CD8-positive, alpha-beta memory T cell (primary cell): ENCODE results near the gene ARX. TPM values are rescaled to one million over a fixed set of nuclear protein-coding genes. Genes with fewer than 3 reads are reported as not detected.

Source experiments
- CTCF ChIA-PET: fragments of 350-600 bp; sonication (Branson Sonifier 250); formaldehyde crosslinking; loops from one replicate; lab custom pipeline; 2021; ENCODE audit warnings: antibody characterized with exemption; lab: Charles Lee
- POLR2A ChIA-PET: fragments of 350-600 bp; sonication (Branson Sonifier 250); formaldehyde crosslinking; loops from one replicate; lab custom pipeline; 2021; ENCODE audit warnings: antibody characterized with exemption; lab: Charles Lee
- DNase-seq, 5 donors: peaks; one replicate each; pipeline versions ENCODE4 v3.0.0 to v3.0.0-alpha.2; 2020 to 2022; ENCODE audit warnings: mixed read lengths in 1 of 5
- H3K27ac ChIP-seq: one replicate; pipeline ENCODE4 v1.7.0; 2013; ENCODE audit warnings: low read depth, mild to moderate bottlenecking, low read length, moderate library complexity
- H3K27me3 ChIP-seq: 2 replicates; pipeline ENCODE4 v1.7.0; 2013; ENCODE audit warnings: low read length, mild to moderate bottlenecking; ENCODE audit not compliant: insufficient read depth, poor library complexity, severe bottlenecking
- H3K36me3 ChIP-seq: 2 replicates; pipeline ENCODE4 v1.7.0; 2013; ENCODE audit warnings: mild to moderate bottlenecking, low read length, moderate library complexity; ENCODE audit not compliant: insufficient read depth
- H3K4me1 ChIP-seq: 2 replicates; pipeline ENCODE4 v1.7.0; 2013; ENCODE audit warnings: mild to moderate bottlenecking, low read length, moderate library complexity; ENCODE audit not compliant: insufficient read depth
- H3K4me3 ChIP-seq: 2 replicates; pipeline ENCODE4 v1.7.0; 2013; ENCODE audit warnings: mild to moderate bottlenecking, low read length
- H3K9me3 ChIP-seq: 2 replicates; pipeline ENCODE4 v1.7.0; 2013; ENCODE audit warnings: mild to moderate bottlenecking, low read length
- H3K27ac Mint-ChIP-seq, 8 donors: one replicate each; pipeline ENCODE4 v1.8.0; 2020 to 2021; ENCODE audit warnings: mixed read lengths in 8 of 8, mild to moderate bottlenecking in 6 of 8, inconsistent platforms in 3 of 8, moderate library complexity in 3 of 8
- H3K27me3 Mint-ChIP-seq, 2 donors: one replicate each; pipeline ENCODE4 v1.8.0; 2020 to 2021; ENCODE audit warnings: mixed read lengths in 2 of 2, mild to moderate bottlenecking in 1 of 2, moderate library complexity in 1 of 2
- H3K36me3 Mint-ChIP-seq, 3 donors: one replicate each; pipeline ENCODE4 v1.8.0; 2020 to 2021; ENCODE audit warnings: mixed read lengths in 3 of 3, inconsistent platforms in 1 of 3, mild to moderate bottlenecking in 1 of 3
- H3K4me1 Mint-ChIP-seq, 3 donors: one replicate each; pipeline ENCODE4 v1.8.0; 2020 to 2021; ENCODE audit warnings: mixed read lengths in 3 of 3, inconsistent platforms in 1 of 3, mild to moderate bottlenecking in 1 of 3
- H3K4me3 Mint-ChIP-seq, 7 donors: one replicate each; pipeline ENCODE4 v1.8.0; 2020 to 2021; ENCODE audit warnings: mixed read lengths in 7 of 7, mild to moderate bottlenecking in 6 of 7, moderate library complexity in 4 of 7, inconsistent platforms in 2 of 7
- H3K9me3 Mint-ChIP-seq, 5 donors: one replicate each; pipeline ENCODE4 v1.8.0; 2020 to 2022; ENCODE audit warnings: mixed read lengths in 5 of 5, mild to moderate bottlenecking in 3 of 5, moderate library complexity in 2 of 5, inconsistent platforms in 1 of 5
- polyA plus RNA-seq: library from polyadenylated mRNA; unstranded; fragments of 300-500 nt; fragmentation: Illumina TruSeq; gene quantifications from one replicate; pipeline ENCODE4 v1.2.3, GENCODE V29; 2021
- total RNA-seq, 2 experiments: library from RNA; stranded (reverse); gene quantifications; one replicate each; pipeline ENCODE4 v1.2.3, GENCODE V29; 2021

Gene ARX
- total RNA-seq (not detected), polyA plus RNA-seq (not detected)

GRCh38 chrX:25015486-25016360, at the start of gene ARX:
ARX (minus strand) TSS chrX:25015965; CDS start chrX:25015737, 228 bp downstream.
- ChIA-PET CTCF (no interaction called here), POLR2A (no interaction called here)
- no peaks in the 10 kb centered on the region for H3K36me3 Mint-ChIP-seq
- DNase-seq = no peak
- peak within 1 kb of the TSS in 4 of 7 donors; percentile 19 to 78 (median 44) for H3K4me3 Mint-ChIP-seq
- Histone ChIP-seq H3K4me1 (no peaks in the 10 kb centered on the region), H3K36me3 (no peaks in the 10 kb centered on the region), H3K4me3 (no peak within 1 kb of the TSS), H3K9me3 (no peaks in the 10 kb centered on the region), H3K27me3 (peaks cover 17% of the 10 kb centered on the region), H3K27ac (no peak within 1 kb of the TSS)
- H3K27me3 Mint-ChIP-seq = peaks cover 55 to 58% of the 10 kb centered on the region in 2 donors
- peaks cover 0 to 8% (median 4%) of the 10 kb centered on the region in 5 donors for H3K9me3 Mint-ChIP-seq
- no peak within 1 kb of the TSS for H3K27ac Mint-ChIP-seq
- H3K4me1 Mint-ChIP-seq = peaks cover 16 to 38% (median 28%) of the 10 kb centered on the region in 3 donors

- no peaks in the 10 kb centered on the region for H3K4me1 ChIP-seq
- H3K27ac ChIP-seq = no peak overlapping the region
- H3K4me3 ChIP-seq = no peak overlapping the region
- Mint-ChIP-seq H3K27me3 (peaks cover 8 to 15% of the 10 kb centered on the region in 2 donors), H3K9me3 (peaks cover 0 to 4% (median 2%) of the 10 kb centered on the region in 5 donors), H3K4me1 (no peaks in the 10 kb centered on the region), H3K4me3 (no peak overlapping the region), H3K27ac (no peak overlapping the region), H3K36me3 (no peaks in the 10 kb centered on the region)
- no peaks in the 10 kb centered on the region for H3K36me3 ChIP-seq
- POLR2A ChIA-PET = no interaction called here
- CTCF ChIA-PET = no interaction called here
- H3K27me3 ChIP-seq = no peaks in the 10 kb centered on the region
- H3K9me3 ChIP-seq = no peaks in the 10 kb centered on the region
- no peak for DNase-seq
These were observed 43.5 kb upstream of the ARX start for GRCh38 chrX:25059273-25059672.

- H3K27me3 Mint-ChIP-seq = peaks cover 3% of the 10 kb centered on the region in 2 donors
- Histone ChIP-seq H3K4me1 (peaks cover 7% of the 10 kb centered on the region), H3K4me3 (no peak overlapping the region), H3K27me3 (no peaks in the 10 kb centered on the region), H3K9me3 (no peaks in the 10 kb centered on the region), H3K27ac (no peak overlapping the region), H3K36me3 (no peaks in the 10 kb centered on the region)
- DNase-seq = no peak
- H3K36me3 Mint-ChIP-seq = no peaks in the 10 kb centered on the region
- H3K4me3 Mint-ChIP-seq = no peak overlapping the region
- H3K9me3 Mint-ChIP-seq = peaks cover 0 to 4% (median 0%) of the 10 kb centered on the region in 5 donors
- H3K4me1 Mint-ChIP-seq = peaks cover 8 to 20% (median 13%) of the 10 kb centered on the region in 3 donors
- H3K27ac Mint-ChIP-seq = no peak overlapping the region
- POLR2A ChIA-PET = no interaction called here
- CTCF ChIA-PET = no interaction called here
These were observed 37.2 kb upstream of the ARX start for GRCh38 chrX:25052798-25053534.

GRCh38 chrX:25049971-25050370, 34.2 kb upstream of the ARX start:
- no peak overlapping the region for H3K27ac ChIP-seq
- peaks cover 7% of the 10 kb centered on the region for H3K4me1 ChIP-seq
- no peak overlapping the region for H3K4me3 ChIP-seq
- POLR2A ChIA-PET = no interaction called here
- H3K27me3 Mint-ChIP-seq = peaks cover 0 to 5% of the 10 kb centered on the region in 2 donors
- H3K36me3 ChIP-seq = no peaks in the 10 kb centered on the region
- no peaks in the 10 kb centered on the region for H3K36me3 Mint-ChIP-seq
- no peaks in the 10 kb centered on the region for H3K27me3 ChIP-seq
- H3K27ac Mint-ChIP-seq = no peak overlapping the region
- H3K4me3 Mint-ChIP-seq = no peak overlapping the region
- H3K4me1 Mint-ChIP-seq = peaks cover 8 to 22% (median 13%) of the 10 kb centered on the region in 3 donors
- no peaks in the 10 kb centered on the region for H3K9me3 ChIP-seq
- CTCF ChIA-PET = no interaction called here
- no peaks in the 10 kb centered on the region for H3K9me3 Mint-ChIP-seq
- DNase-seq = no peak

- H3K4me1 Mint-ChIP-seq = peaks cover 8 to 22% (median 13%) of the 10 kb centered on the region in 3 donors
- H3K27ac ChIP-seq = no peak overlapping the region
- peaks cover 7% of the 10 kb centered on the region for H3K4me1 ChIP-seq
- no peaks in the 10 kb centered on the region for H3K9me3 ChIP-seq
- DNase-seq = no peak
- CTCF ChIA-PET = no interaction called here
- POLR2A ChIA-PET = no interaction called here
- H3K4me3 Mint-ChIP-seq = peak overlapping the region in 3 of 7 donors; percentile 1 to 40 (median 32)
- no peaks in the 10 kb centered on the region for H3K9me3 Mint-ChIP-seq
- H3K27me3 ChIP-seq = no peaks in the 10 kb centered on the region
- no peak overlapping the region for H3K27ac Mint-ChIP-seq
- H3K27me3 Mint-ChIP-seq = peaks cover 0 to 5% of the 10 kb centered on the region in 2 donors
- H3K36me3 Mint-ChIP-seq = no peaks in the 10 kb centered on the region
- no peak overlapping the region for H3K4me3 ChIP-seq
- no peaks in the 10 kb centered on the region for H3K36me3 ChIP-seq
These were observed 33.6 kb upstream of the ARX start for GRCh38 chrX:25049357-25049756.

- H3K4me1 Mint-ChIP-seq = peaks cover 8 to 22% (median 13%) of the 10 kb centered on the region in 3 donors
- DNase-seq = no peak
- no peak overlapping the region for H3K4me3 Mint-ChIP-seq
- no peak overlapping the region for H3K4me3 ChIP-seq
- CTCF ChIA-PET = no interaction called here
- H3K9me3 ChIP-seq = no peaks in the 10 kb centered on the region
- H3K27ac Mint-ChIP-seq = no peak overlapping the region
- H3K27ac ChIP-seq = no peak overlapping the region
- peaks cover 7% of the 10 kb centered on the region for H3K4me1 ChIP-seq
- no peaks in the 10 kb centered on the region for H3K36me3 ChIP-seq
- no peaks in the 10 kb centered on the region for H3K9me3 Mint-ChIP-seq
- H3K27me3 ChIP-seq = no peaks in the 10 kb centered on the region
- H3K27me3 Mint-ChIP-seq = peaks cover 0 to 7% of the 10 kb centered on the region in 2 donors
- no peaks in the 10 kb centered on the region for H3K36me3 Mint-ChIP-seq
- POLR2A ChIA-PET = no interaction called here
These were observed 32.4 kb upstream of the ARX start for GRCh38 chrX:25048178-25048577.

- peaks cover 0 to 4% (median 0%) of the 10 kb centered on the region in 3 donors for H3K4me1 Mint-ChIP-seq
- peaks cover 0 to 9% of the 10 kb centered on the region in 2 donors for H3K27me3 Mint-ChIP-seq
These were observed 27.4 kb upstream of the ARX start for GRCh38 chrX:25043192-25043591.

GRCh38 chrX:25039036-25039435, 23.3 kb upstream of the ARX start:
- CTCF ChIA-PET = no interaction called here
- Histone ChIP-seq H3K4me1 (no peaks in the 10 kb centered on the region), H3K27me3 (no peaks in the 10 kb centered on the region), H3K36me3 (no peaks in the 10 kb centered on the region), H3K9me3 (no peaks in the 10 kb centered on the region), H3K4me3 (no peak overlapping the region), H3K27ac (no peak overlapping the region)
- Mint-ChIP-seq H3K4me3 (no peak overlapping the region), H3K9me3 (no peaks in the 10 kb centered on the region), H3K4me1 (no peaks in the 10 kb centered on the region), H3K36me3 (no peaks in the 10 kb centered on the region), H3K27ac (no peak overlapping the region), H3K27me3 (peaks cover 0 to 3% of the 10 kb centered on the region in 2 donors)
- POLR2A ChIA-PET = no interaction called here
- DNase-seq = no peak

More at GRCh38 chrX:25043192-25043591, 27.4 kb upstream of the ARX start:
- H3K36me3 ChIP-seq = no peaks in the 10 kb centered on the region
- ChIA-PET CTCF (no interaction called here), POLR2A (no interaction called here)
- H3K36me3 Mint-ChIP-seq = no peaks in the 10 kb centered on the region
- no peak overlapping the region for H3K4me3 Mint-ChIP-seq
- no peak overlapping the region for H3K27ac ChIP-seq
- H3K27ac Mint-ChIP-seq = no peak overlapping the region
- H3K27me3 ChIP-seq = no peaks in the 10 kb centered on the region
- H3K4me1 ChIP-seq = no peaks in the 10 kb centered on the region
- H3K9me3 ChIP-seq = no peaks in the 10 kb centered on the region
- H3K4me3 ChIP-seq = no peak overlapping the region
- H3K9me3 Mint-ChIP-seq = no peaks in the 10 kb centered on the region
- no peak for DNase-seq
